ENCODE data around the gene PARP6.

Gene PARP6, protein sequence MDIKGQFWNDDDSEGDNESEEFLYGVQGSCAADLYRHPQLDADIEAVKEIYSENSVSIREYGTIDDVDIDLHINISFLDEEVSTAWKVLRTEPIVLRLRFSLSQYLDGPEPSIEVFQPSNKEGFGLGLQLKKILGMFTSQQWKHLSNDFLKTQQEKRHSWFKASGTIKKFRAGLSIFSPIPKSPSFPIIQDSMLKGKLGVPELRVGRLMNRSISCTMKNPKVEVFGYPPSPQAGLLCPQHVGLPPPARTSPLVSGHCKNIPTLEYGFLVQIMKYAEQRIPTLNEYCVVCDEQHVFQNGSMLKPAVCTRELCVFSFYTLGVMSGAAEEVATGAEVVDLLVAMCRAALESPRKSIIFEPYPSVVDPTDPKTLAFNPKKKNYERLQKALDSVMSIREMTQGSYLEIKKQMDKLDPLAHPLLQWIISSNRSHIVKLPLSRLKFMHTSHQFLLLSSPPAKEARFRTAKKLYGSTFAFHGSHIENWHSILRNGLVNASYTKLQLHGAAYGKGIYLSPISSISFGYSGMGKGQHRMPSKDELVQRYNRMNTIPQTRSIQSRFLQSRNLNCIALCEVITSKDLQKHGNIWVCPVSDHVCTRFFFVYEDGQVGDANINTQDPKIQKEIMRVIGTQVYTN

DNA sequence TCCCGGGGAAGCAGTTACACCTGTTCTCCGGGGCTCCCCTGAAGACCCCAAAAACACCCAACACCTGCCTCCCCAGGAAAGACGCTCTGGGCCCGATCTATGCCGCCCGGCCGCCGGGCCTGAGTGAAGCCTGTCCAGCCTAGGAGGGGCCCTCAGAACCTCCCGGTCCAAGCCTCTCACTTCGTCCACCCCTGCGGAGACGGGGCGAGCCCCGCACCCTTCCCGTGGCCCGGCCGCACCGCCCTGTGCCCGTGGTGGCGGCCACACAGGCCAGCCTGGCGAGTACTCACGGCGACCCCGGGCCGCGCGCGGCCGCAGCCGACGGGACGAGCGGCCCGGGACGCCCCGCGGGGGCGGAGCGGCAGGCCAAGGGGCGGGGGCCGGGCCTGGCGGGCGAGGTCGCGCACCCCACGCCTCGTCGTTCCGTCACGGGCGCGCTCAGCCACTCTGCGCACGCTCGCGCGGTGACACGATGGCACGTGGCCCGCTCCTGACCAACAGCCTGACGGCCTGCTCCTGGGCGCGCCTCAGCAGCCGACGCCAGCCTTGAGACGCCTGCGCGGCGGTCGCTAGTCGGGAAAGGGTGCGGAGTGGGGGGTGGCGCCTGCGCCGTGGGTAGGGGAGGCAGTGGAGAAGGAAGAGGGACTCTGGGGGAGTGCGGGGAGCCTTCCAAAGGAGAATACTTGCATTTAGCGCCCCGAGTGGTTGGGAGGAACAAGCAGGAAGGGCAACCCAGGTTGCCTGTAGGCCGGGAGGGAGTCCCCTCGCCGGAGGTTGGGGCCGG, at the start of gene PARP6:
PARP6 (minus strand) TSS at position 342 of the 784 bp plus-strand sequence. CDS start 5,077 bp downstream, outside the sequence.
- peak; percentile 99 to 100 for DNase-seq

- DNase-seq, result peak; percentile 86 to 91
Measured at GRCh38 chr15:72319985-72320671, 47.8 kb upstream of the PARP6 start, which contains the start of gene CELF6. CELF6 (minus strand) TSS chr15:72320157; CDS start chr15:72319874, 283 bp downstream.

- DNase-seq, result peak; percentile 40 to 51
Measured at GRCh38 chr15:72319360-72319984, 47.1 kb upstream of the PARP6 start.

- DNase-seq, result no peak
Measured at GRCh38 chr15:72318408-72318942, 46.1 kb upstream of the PARP6 start.

DNA sequence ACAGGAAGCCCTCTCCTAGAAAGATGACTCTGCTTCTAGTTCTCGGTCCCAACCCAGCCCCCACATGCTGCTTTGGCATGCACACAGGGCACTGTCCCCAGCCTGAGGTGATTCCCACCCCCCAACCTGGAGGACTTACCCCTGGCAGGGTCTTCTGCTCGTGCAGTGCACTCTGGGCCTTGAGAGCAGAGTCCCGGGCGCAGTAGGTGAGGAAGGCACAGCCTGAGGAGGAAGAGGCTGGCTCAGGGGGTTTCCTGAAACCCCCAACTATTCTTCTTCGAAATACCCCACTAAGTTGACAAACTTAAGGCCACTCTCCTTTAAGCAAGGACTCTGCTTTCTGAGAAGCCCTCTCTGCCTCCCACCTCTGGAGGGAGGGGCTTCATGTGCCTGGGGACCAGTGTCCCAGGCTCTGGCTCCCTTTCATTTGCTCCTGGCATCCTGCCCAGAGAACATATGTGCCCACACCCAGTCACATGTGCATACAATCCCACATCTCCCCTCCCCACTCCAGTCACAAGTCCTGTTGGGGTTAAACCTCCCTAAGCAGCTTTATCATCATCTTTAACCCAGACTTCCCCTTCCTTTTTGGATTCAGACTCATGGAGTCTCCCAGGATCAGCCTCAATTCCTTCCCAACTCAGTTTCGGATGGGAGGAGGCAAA, 43.5 kb upstream of the PARP6 start:
- no peak for DNase-seq

DNA sequence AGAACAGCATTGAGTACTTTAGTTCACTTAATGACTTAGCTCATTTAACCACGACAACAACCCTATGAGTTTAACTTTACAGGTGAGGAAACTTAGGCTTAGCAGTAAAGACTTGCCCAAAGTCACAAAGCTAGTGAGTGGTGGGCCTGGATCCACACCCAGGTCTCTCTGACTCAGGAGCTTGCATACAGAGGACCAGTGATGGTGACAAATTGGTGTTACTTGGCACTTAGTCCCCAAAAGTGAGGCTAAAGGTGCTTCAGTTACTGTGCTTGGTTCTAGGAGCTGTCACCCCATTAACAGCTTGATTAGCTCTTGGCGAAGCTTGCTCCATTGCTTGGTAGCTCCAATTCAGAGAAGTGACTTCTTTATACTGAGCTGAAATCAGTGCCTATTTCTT, 41.5 kb upstream of the PARP6 start:
- no peak for DNase-seq

GRCh38 chr15:72313448-72313840, 41.1 kb upstream of the PARP6 start:
- DNase-seq, result no peak

GRCh38 chr15:72312605-72313447, 40.5 kb upstream of the PARP6 start:
- DNase-seq, result peak; percentile 68 to 71

DNA sequence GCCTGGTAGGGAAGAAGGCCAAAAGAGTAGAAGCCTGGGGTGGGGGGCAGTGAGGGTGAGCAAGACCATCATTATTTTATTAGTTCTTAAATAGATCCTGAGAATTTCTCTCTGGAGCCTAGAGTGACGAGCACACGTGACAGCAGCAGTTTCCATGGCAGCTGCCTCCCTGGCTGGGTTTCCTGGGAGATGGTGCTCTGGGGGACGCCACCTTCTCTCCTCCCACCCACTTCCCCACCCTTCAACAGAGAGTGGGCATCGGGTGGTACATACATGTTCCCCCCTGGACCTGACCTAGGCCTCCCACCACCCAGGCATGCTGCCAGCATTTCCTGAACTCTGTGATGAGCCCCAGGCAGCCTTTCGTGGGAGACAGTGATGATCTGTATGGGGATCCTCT, 34.7 kb upstream of the PARP6 start:
- DNase-seq, result no peak

DNA sequence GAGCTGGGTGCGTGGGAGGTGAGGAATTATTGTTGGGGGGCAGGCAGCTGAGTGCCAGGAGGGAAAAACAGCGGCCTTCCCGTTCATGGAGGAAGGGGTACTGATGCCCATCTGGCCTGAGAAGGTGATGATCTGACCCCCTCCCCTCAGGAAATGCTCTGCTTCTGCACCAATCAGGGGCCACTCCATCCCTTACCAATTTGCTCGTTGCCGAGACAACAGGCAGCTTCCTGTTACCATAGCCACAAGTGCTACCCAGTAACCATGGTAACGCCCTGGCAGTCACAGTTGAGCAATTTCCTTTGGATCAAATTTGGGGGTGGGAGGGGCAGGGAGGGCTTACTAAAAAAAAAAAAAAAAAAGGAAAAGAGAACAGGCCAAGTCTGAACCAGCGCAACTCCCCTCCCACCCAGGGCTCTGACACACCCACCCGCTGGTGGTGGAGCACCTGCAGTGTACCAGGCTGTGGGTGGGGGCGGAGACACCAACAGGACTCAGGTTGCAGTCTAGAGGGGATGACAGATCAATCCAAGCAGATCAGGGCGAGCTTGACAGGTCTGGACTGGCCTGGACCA, 33.9 kb upstream of the PARP6 start:
- DNase-seq, result peak; percentile 73 to 77

DNA sequence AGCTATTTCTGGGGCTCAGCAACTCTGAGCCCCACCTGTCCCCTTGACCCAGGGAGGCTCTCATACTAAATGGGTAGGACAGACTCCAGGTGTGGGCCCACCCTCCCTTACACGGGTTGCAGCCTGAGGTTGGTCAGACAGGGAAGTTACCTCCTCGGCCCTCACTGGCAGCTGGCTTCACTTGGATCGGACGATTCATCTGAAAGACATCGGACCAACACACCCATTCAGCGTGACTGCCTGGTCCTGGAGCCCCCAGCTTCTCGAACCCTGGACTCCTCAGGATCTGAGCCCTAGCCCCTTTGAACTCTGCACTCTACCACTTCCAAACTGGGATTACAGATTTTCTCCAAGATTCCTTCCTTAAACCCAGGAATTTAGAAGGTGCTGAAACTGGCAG, 32.2 kb upstream of the PARP6 start:
- DNase-seq, result no peak

- DNase-seq, result no peak
Measured at GRCh38 chr15:72302955-72303354, 30.6 kb upstream of the PARP6 start.

DNA sequence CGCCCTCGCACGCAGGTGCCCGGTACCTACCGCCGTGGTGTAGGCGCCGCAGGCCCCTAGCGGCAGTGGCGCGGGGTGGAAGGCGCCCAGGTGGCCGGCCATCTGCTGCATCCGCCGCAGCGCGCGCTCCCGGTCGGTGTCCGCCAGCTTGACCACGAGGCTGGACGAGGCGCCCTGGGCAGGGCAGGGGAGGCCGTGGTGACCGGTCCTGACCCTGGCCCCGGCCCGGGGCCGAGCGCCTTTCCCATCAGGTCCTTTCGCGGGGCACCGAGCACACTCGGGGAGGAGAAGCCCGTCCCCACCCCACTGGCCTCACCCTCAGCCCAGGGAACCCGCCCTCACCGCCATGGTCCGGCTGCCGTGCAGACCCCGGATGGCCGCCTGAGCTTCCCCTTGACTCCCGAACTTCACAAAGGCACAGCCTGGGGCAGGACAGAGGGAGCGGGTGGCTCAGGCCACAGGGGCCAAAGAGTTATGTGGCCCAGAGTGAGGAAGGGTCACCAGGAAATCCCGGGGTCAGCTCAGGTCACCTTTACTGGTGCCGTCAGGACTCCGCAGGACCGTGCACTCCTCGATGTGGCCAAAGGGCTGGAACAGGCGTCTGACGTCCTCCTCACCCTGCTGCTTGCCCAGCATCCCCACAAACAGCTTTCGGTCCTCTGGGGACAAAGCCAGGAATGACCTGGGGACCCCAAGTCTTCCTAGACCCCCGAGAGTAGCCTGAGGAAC, 17.4 kb upstream of the PARP6 start:
- DNase-seq, result no peak

DNA sequence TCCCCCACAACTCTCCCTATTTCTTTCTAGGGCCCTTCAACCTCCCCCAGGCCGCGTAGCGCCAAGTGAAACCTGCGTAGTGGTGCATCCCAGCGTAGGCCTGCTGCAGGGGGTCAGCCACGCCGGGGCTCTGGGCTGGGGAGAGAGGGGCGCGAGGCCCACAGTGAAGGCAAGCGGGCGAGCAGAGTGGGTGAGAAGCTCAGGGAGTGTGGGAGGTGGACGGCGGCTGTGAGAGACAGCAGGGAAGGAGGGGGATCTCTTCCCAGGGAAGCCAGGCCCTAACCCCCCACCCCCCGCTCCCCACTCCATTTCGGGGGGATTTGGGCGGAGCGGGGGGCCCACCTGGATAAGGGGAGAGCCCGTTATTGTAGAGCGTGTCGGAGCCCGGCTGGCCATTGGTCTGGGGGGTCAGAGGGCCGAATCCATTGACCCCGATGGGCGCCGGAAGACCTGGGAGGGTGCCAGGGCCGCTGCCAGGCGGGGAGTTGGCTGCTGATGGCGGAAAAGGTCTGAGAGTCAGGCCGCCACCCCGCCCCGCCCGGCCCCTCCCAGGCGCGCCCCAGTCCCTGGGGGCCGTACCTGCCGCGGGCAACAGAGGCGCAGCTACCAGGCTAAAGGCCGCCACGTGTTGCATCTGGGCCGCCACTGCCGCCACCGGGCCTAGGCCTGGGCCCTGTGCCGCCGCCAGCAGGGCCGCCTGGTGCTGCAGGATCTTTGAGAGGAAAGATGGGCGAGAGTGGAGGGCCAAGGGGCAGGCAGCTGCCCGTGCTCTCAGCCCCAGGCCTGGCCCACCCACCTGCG, 16.6 kb upstream of the PARP6 start:
- no peak for DNase-seq

GRCh38 chr15:72285927-72286516, 13.7 kb upstream of the PARP6 start:
- DNase-seq, result peak; percentile 48 to 56

DNA sequence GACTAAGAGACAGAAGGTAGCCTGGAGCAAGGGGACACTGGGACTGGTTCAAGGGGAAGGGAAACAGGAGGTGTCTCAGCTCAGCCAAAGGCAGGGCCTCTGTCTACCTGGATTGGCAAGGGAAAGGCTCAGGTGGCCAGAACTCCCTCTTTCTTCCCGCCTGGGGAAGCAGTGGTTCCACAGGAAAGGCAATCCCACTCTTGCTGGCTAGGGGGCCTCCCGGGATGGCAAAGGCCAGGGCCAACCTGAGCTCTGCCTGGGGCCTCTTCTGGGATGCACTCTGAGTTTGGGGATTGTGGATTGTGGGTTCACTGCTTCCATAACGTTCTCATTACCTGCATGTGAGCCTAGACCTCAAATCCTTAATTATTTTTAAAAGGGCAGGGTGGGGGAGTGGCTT, 13.0 kb upstream of the PARP6 start:
- no peak for DNase-seq

DNA sequence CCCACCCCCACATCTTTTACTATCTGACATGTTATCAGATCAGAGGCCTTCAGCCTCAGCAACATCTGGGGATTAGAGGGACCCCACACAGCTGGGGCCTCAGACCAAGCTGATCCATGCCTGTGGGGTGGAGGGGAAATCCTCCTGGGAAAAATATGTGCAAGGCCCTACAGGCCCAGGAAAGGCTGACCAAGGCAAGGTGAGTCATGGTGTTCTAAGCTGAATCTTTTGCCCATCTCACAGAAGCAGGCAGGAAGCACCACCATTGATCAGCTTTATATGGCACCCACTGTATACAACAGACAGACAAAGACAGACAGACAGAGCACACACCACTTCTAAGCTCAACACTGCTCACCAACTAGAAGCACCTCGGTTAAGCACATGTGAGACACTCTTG, 12.4 kb upstream of the PARP6 start:
- DNase-seq, result no peak

GRCh38 chr15:72281713-72282112, 9.4 kb upstream of the PARP6 start:
- no peak for DNase-seq

All from CD4-positive, alpha-beta T cell treated with Interleukin-1 beta for 1 hour (primary cell).